ENCODE data around the gene ZNF80. TPM values are rescaled to one million over a fixed set of nuclear protein-coding genes. Genes with fewer than 3 reads are reported as not detected.

The ZNF80 gene
- polyA plus RNA-seq, 1 donor (not counting 4 experiments of a cell fraction or from before 2014, with no cell fraction given), result not detected

DNA sequence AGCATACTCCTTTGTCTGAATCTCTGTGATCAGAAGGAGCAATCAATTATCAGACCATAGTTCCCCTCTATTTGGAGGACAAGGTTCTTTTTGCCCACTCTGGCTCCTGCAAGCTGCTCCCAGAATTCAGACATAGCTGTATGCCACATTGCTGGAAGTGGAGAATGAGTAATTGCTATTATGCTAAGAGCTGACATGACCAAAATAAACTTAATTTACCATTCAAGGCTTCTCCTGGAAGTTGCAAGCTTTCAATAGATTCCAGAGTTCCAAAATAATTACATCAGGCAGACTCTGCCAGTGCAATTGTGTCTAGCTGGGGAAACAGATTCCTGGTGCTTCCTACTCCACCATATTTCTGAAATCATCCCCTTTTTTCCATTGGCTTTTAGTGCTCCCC is 50.9 kb downstream of the ZNF80 start:
- no peaks in the 10 kb centered on the region for H3K4me1 ChIP-seq (ENCODE audit: control insufficient read depth, extremely low read depth, insufficient read depth, low read length)
- H3K9ac ChIP-seq (ENCODE audit: control insufficient read depth, extremely low read depth, insufficient read depth, low read length), result no peak overlapping the region
- TF ChIP-seq EZH2 (IDR thresholded peaks at IDR 0.05; ENCODE audit: low read length), result no peak
- TF ChIP-seq, protein P1, sequence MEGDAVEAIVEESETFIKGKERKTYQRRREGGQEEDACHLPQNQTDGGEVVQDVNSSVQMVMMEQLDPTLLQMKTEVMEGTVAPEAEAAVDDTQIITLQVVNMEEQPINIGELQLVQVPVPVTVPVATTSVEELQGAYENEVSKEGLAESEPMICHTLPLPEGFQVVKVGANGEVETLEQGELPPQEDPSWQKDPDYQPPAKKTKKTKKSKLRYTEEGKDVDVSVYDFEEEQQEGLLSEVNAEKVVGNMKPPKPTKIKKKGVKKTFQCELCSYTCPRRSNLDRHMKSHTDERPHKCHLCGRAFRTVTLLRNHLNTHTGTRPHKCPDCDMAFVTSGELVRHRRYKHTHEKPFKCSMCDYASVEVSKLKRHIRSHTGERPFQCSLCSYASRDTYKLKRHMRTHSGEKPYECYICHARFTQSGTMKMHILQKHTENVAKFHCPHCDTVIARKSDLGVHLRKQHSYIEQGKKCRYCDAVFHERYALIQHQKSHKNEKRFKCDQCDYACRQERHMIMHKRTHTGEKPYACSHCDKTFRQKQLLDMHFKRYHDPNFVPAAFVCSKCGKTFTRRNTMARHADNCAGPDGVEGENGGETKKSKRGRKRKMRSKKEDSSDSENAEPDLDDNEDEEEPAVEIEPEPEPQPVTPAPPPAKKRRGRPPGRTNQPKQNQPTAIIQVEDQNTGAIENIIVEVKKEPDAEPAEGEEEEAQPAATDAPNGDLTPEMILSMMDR (optimal IDR thresholded peaks at IDR 0.05 in 1 of 3, IDR thresholded peaks at IDR 0.05 in 1 of 3, conservative IDR thresholded peaks at IDR 0.05 in 1 of 3; ENCODE audit: extremely low read depth in 1 of 3, insufficient read depth in 2 of 3, low read length in 3 of 3), result no peak
- FAIRE-seq (no peak), DNase-seq (ENCODE audit: low read depth, low spot score) (no peak)
- H3K9me3 ChIP-seq (ENCODE audit: control insufficient read depth, low read depth, low read length), result no peaks in the 10 kb centered on the region
- no peak overlapping the region for H3K27ac ChIP-seq (ENCODE audit: control insufficient read depth, insufficient read depth, low read length)
- H2AFZ ChIP-seq (ENCODE audit: control insufficient read depth, low read length), result no peak overlapping the region
- H3K4me3 ChIP-seq (ENCODE audit: control insufficient read depth in 2 of 3, extremely low read depth in 1 of 3, insufficient read depth in 2 of 3, low read depth in 1 of 3, low read length in 3 of 3), result no peak overlapping the region
- no peak overlapping the region for H3K4me2 ChIP-seq (ENCODE audit: control insufficient read depth, extremely low read depth, insufficient read depth, low read depth, low read length)
- no peaks in the 10 kb centered on the region for H3K9me1 ChIP-seq (ENCODE audit: control insufficient read depth, extremely low read depth, insufficient read depth, low read length)
- no peaks in the 10 kb centered on the region for H3K27me3 ChIP-seq (ENCODE audit: control insufficient read depth, extremely low read depth, insufficient read depth, low read length)
- no peaks in the 10 kb centered on the region for H3K36me3 ChIP-seq (ENCODE audit: control insufficient read depth in 2 of 2, extremely low read depth in 1 of 2, insufficient read depth in 2 of 2, low read length in 2 of 2)
- no peaks in the 10 kb centered on the region for H4K20me1 ChIP-seq (ENCODE audit: control insufficient read depth, extremely low read depth, insufficient read depth, low read length)
- no peaks in the 10 kb centered on the region for H3K79me2 ChIP-seq (ENCODE audit: control insufficient read depth, insufficient read depth, low read length)
- dilution Hi-C loops (cut with MboI; ENCODE audit: extremely low pct_ligation_motif_present, low sequenced_read_pairs), result no loop called here

Other genes starting within 250 kb of the ZNF80 start
- gene CCDC191, start 181.1 kb downstream of the ZNF80 start, polyA plus RNA-seq, result 1.5 to 3.6 TPM (median 3.6 TPM) in 3 replicates
- 11.0 to 18.3 TPM (median 15.2 TPM) in 3 replicates for gene QTRT2, start 180.8 kb downstream of the ZNF80 start, polyA plus RNA-seq
- gene DRD3, start 58.5 kb downstream of the ZNF80 start, polyA plus RNA-seq, result not detected in 3 replicates
- gene TIGIT, start 56.5 kb upstream of the ZNF80 start, polyA plus RNA-seq, result not detected in 3 replicates

Measured in keratinocyte (primary cell).